Endodermal cell (in vitro differentiated cells): ENCODE data around the gene PAK1. TPM values are rescaled to one million over a fixed set of nuclear protein-coding genes. Genes with fewer than 3 reads are reported as not detected.
A peak's percentile ranks its signal among the peaks of the same experiment; 100 is the strongest.

Experiments used
- DNase-seq: peaks from one replicate; pipeline ENCODE4 v3.0.0-alpha.2; 2017
- H3K27ac ChIP-seq: 2 replicates; pipeline ENCODE4 v1.5.1; 2013; ENCODE audit warnings: mild to moderate bottlenecking, low read depth, low read length, moderate library complexity
- H3K27me3 ChIP-seq: 2 replicates; pipeline ENCODE4 v1.6.1; 2013; ENCODE audit warnings: mild to moderate bottlenecking, low read length, moderate library complexity; ENCODE audit not compliant: insufficient read depth, control insufficient read depth, poor library complexity, severe bottlenecking
- H3K36me3 ChIP-seq: 2 replicates; pipeline ENCODE4 v1.7.0; 2013; ENCODE audit warnings: mild to moderate bottlenecking, low read length, moderate library complexity; ENCODE audit not compliant: control insufficient read depth, insufficient read depth
- H3K4me1 ChIP-seq: one replicate; pipeline ENCODE4 v1.7.0; 2013; ENCODE audit warnings: low read length; ENCODE audit not compliant: control insufficient read depth, insufficient read depth
- H3K4me3 ChIP-seq: 2 replicates; pipeline ENCODE4 v1.5.1; 2013; ENCODE audit warnings: mild to moderate bottlenecking, low read length, moderate library complexity
- H3K9ac ChIP-seq: 2 replicates; pipeline ENCODE4 v1.6.1; 2013; ENCODE audit warnings: mild to moderate bottlenecking, low read length, moderate library complexity; ENCODE audit not compliant: poor library complexity, severe bottlenecking; ENCODE audit errors: extremely low read depth
- H3K9me3 ChIP-seq: 2 replicates; pipeline ENCODE4 v1.6.1; 2013; ENCODE audit warnings: mild to moderate bottlenecking, low read length, moderate library complexity; ENCODE audit not compliant: control insufficient read depth
- H3K27ac Mint-ChIP-seq: 2 replicates; pipeline ENCODE4 v1.8.0; 2020; ENCODE audit warnings: mixed read lengths
- H3K27me3 Mint-ChIP-seq: 2 replicates; pipeline ENCODE4 v1.8.0; 2021; ENCODE audit warnings: mild to moderate bottlenecking, mixed read lengths; ENCODE audit not compliant: insufficient read depth
- H3K36me3 Mint-ChIP-seq: 2 replicates; pipeline ENCODE4 v1.8.0; 2020; ENCODE audit warnings: low read depth, mixed read lengths
- H3K4me1 Mint-ChIP-seq: 2 replicates; pipeline ENCODE4 v1.8.0; 2020; ENCODE audit warnings: mixed read lengths
- H3K4me3 Mint-ChIP-seq: 2 replicates; pipeline ENCODE4 v1.8.0; 2020; ENCODE audit warnings: mild to moderate bottlenecking, moderate library complexity, mixed read lengths
- H3K9me3 Mint-ChIP-seq: 2 replicates; pipeline ENCODE4 v1.8.0; 2020; ENCODE audit warnings: mild to moderate bottlenecking, mixed read lengths
- WGBS, 2 experiments: methylation state at CpG; one replicate each; pipeline versions ENCODE4 v1.1.5 to v1.1.7; 2013; ENCODE audit warnings: missing lambda C conversion rate in 2 of 2, mixed read lengths in 1 of 2; ENCODE audit not compliant: insufficient coverage in 1 of 2, insufficient read length in 1 of 2; 5-methylcytosine and 5-hydroxymethylcytosine counted together
- total RNA-seq, 2 donors: library from RNA; stranded (reverse); fragmentation: NEBNext Ultra II Directional in 1 of 2; extraction: Animal tissue kit (Norgen Biotek cat#: 25700) in 1 of 2; gene quantifications; 2 replicates in 1 of 2; 3 replicates in 1 of 2; pipeline ENCODE4 v1.2.1, GENCODE V29; 2021
- TF ChIP-seq, protein P1 (sequence below): fragments of 200-600 bp; sonication (generic); conservative IDR thresholded peaks from 2 replicates; pipeline ENCODE4 v1.5.0; 2021; ENCODE audit warnings: antibody characterized with exemption, mild to moderate bottlenecking

Gene PAK1
- total RNA-seq, 2 donors from 2014 or later = 91.3 to 94.9 TPM

DNA sequence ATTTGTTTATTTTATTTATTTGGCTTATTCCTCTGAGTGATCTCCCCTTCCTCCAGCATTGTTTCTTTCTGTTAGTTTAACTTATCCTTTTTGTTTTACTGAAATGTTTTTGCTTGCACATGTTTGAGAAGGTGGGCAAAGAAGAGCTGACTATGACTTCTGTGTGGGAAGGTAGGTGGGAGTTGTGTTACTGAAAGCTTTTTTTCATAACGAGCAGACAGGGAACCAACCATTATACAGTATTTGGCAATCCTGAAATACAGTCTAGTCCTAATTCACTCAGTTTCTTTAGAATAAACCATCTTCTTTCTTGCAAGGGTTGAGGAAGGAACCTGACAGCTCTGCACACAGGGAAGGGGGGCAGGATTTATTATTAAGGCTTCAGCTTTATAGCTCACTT lies 37.0 kb upstream of the PAK1 start:
- Mint-ChIP-seq H3K36me3 (no peaks in the 10 kb centered on the region), H3K27ac (no peak overlapping the region), H3K4me3 (no peak overlapping the region), H3K9me3 (peaks cover 9% of the 10 kb centered on the region), H3K27me3 (peaks cover 2% of the 10 kb centered on the region), H3K4me1 (peaks cover under 1% of the 10 kb centered on the region)
- H3K9me3 ChIP-seq = no peaks in the 10 kb centered on the region
- TF ChIP-seq, protein P1, sequence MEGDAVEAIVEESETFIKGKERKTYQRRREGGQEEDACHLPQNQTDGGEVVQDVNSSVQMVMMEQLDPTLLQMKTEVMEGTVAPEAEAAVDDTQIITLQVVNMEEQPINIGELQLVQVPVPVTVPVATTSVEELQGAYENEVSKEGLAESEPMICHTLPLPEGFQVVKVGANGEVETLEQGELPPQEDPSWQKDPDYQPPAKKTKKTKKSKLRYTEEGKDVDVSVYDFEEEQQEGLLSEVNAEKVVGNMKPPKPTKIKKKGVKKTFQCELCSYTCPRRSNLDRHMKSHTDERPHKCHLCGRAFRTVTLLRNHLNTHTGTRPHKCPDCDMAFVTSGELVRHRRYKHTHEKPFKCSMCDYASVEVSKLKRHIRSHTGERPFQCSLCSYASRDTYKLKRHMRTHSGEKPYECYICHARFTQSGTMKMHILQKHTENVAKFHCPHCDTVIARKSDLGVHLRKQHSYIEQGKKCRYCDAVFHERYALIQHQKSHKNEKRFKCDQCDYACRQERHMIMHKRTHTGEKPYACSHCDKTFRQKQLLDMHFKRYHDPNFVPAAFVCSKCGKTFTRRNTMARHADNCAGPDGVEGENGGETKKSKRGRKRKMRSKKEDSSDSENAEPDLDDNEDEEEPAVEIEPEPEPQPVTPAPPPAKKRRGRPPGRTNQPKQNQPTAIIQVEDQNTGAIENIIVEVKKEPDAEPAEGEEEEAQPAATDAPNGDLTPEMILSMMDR = no peak
- no peak overlapping the region for H3K9ac ChIP-seq
- H3K4me1 ChIP-seq = no peaks in the 10 kb centered on the region
- 83% methylated on average over 1 of the region's 1 CpG; no CpG with 5 or more reads in 1 of the 2 experiments for WGBS, 2 experiments
- DNase-seq = no peak
- no peaks in the 10 kb centered on the region for H3K27me3 ChIP-seq
- no peaks in the 10 kb centered on the region for H3K36me3 ChIP-seq
- no peak overlapping the region for H3K27ac ChIP-seq
- H3K4me3 ChIP-seq = no peak overlapping the region

DNA sequence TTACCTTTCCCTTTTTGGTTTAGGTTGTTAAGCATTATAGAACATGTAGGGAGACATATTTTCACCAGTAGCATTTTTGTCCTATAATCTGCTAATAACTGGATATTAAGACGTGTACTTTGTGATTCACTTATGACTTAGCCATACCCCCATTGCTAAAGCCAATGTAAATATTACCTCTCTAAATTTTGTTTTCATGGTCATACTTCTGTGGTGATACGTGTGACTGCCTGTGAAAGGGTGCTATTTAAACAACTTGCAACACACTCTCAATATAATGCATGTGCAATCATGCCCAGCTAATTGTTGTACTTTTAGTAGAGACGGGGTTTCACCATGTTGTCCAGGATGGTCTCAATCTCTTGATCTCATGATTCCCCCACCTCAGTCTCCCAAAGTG lies 36.2 kb upstream of the PAK1 start:
- H3K36me3 ChIP-seq = no peaks in the 10 kb centered on the region
- Mint-ChIP-seq H3K36me3 (no peaks in the 10 kb centered on the region), H3K4me1 (peaks cover 2% of the 10 kb centered on the region), H3K4me3 (no peak overlapping the region), H3K9me3 (peaks cover 9% of the 10 kb centered on the region), H3K27ac (no peak overlapping the region), H3K27me3 (peaks cover 2% of the 10 kb centered on the region)
- H3K4me3 ChIP-seq = no peak overlapping the region
- H3K4me1 ChIP-seq = no peaks in the 10 kb centered on the region
- TF ChIP-seq, protein P1 = no peak
- 89 to 96% methylated on average over 1 to 3 of the region's 3 CpGs for WGBS, 2 experiments
- H3K9ac ChIP-seq = no peak overlapping the region
- no peak overlapping the region for H3K27ac ChIP-seq
- no peaks in the 10 kb centered on the region for H3K27me3 ChIP-seq
- no peak for DNase-seq
- H3K9me3 ChIP-seq = no peaks in the 10 kb centered on the region

DNA sequence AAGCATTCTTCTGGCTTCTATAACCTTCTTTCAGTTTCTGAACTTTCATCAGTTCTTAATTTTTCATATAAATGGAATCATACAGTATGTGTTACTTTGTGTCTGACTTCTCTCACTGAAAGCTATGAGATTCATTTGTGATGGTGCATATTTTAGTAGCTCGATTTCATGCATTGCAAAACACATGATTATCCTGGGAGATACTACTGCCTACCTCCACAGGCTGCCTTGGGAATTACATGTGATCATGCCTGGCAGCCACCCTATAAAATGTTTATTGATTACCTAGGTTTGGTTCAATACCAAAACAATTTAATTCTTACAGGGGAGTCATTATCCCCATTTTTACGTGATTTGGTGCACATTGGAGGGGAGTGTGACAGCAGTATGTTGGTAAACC lies 34.1 kb upstream of the PAK1 start:
- no peaks in the 10 kb centered on the region for H3K27me3 ChIP-seq
- WGBS, 2 experiments = 88 to 100% methylated on average over 1 to 2 of the region's 2 CpGs

More for the DNA sequence above, 34.1 kb upstream of the PAK1 start:
- no peak for DNase-seq
- Histone ChIP-seq H3K4me1 (no peaks in the 10 kb centered on the region), H3K36me3 (no peaks in the 10 kb centered on the region), H3K9ac (no peak overlapping the region), H3K4me3 (no peak overlapping the region), H3K27ac (no peak overlapping the region), H3K9me3 (no peaks in the 10 kb centered on the region)
- Mint-ChIP-seq H3K9me3 (peaks cover 9% of the 10 kb centered on the region), H3K36me3 (no peaks in the 10 kb centered on the region), H3K4me1 (peaks cover 2% of the 10 kb centered on the region), H3K4me3 (no peak overlapping the region), H3K27me3 (peaks cover 2% of the 10 kb centered on the region), H3K27ac (no peak overlapping the region)
- TF ChIP-seq, protein P1 = peak; percentile 41
